NCI-H460 (cell line): Measurements from ENCODE around the gene RAB23. TPM values are rescaled to one million over a fixed set of nuclear protein-coding genes. Genes with fewer than 3 reads are reported as not detected.

Experiments used
- DNase-seq: peaks from one replicate; pipeline ENCODE4 v3.0.0-alpha.2; 2016; ENCODE audit warnings: low read depth; ENCODE audit errors: extremely low read depth
- total RNA-seq: library from RNA; depleted of rRNA; stranded (reverse); fragments of >200 nt; shearing (Covaris generic); gene quantifications from 2 replicates; pipeline ENCODE4 v1.2.3, GENCODE V29; 2014; rRNA removed

RAB23 gene
- total RNA-seq, 1 experiment from 2014 or later = 11.3 TPM

- no peak for DNase-seq
These were observed 80.5 kb downstream of the RAB23 start for GRCh38 chr6:57141451-57142177.

- DNase-seq = no peak
These were observed 84.1 kb downstream of the RAB23 start for GRCh38 chr6:57138026-57138425.

GRCh38 chr6:57137350-57137749 lies 84.8 kb downstream of the RAB23 start:
- no peak for DNase-seq

Other genes starting within 250 kb of the RAB23 start
- 10.1 and 10.6 TPM in 2 replicates for gene KIAA1586, start 175.6 kb downstream of the RAB23 start, total RNA-seq
- 33.0 and 40.0 TPM in 2 replicates for gene ZNF451, start 132.1 kb downstream of the RAB23 start, total RNA-seq
- gene BAG2, start 50.0 kb downstream of the RAB23 start, total RNA-seq = 15.2 and 16.8 TPM in 2 replicates
- 9.9 and 14.8 TPM in 2 replicates for gene PRIM2, start 95.3 kb upstream of the RAB23 start, total RNA-seq